HG03103 (cell line): ENCODE data around the gene SH3RF3.

ENCODE experiments used
- ATAC-seq: cut with Tn5 transposase; IDR thresholded peaks from one replicate; pipeline ENCODE4 v1.9.1; 2021; ENCODE audit warnings: low read depth; ENCODE audit not compliant: unreplicated experiment

The SH3RF3 gene

DNA sequence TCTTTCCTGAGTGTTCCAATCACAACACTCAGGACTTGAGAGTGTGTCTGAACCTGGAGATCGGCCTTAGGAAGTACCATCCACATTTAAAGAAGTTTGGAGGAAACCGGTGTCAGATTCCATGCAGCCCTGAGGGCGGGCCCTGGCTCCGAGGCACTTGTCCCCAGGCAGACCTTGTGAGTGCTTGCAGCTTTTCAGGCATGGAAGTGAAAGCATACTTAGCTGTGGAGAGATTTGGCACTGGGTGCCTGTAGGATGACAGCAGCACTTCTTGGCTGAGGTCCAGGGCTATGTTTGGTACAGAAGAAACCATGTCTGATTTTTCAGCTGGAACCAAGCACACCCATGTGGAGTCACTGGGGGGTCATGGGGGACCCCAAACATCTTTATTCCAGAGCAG lies 253.9 kb downstream of the SH3RF3 start:
- ATAC-seq, result no peak

GRCh38 chr2:109383505-109384307 lies 254.7 kb downstream of the SH3RF3 start:
- no peak for ATAC-seq

- no peak for ATAC-seq
Measured at GRCh38 chr2:109384308-109385271, 255.6 kb downstream of the SH3RF3 start.

GRCh38 chr2:109385506-109385905 lies 256.5 kb downstream of the SH3RF3 start:
- no peak for ATAC-seq

DNA sequence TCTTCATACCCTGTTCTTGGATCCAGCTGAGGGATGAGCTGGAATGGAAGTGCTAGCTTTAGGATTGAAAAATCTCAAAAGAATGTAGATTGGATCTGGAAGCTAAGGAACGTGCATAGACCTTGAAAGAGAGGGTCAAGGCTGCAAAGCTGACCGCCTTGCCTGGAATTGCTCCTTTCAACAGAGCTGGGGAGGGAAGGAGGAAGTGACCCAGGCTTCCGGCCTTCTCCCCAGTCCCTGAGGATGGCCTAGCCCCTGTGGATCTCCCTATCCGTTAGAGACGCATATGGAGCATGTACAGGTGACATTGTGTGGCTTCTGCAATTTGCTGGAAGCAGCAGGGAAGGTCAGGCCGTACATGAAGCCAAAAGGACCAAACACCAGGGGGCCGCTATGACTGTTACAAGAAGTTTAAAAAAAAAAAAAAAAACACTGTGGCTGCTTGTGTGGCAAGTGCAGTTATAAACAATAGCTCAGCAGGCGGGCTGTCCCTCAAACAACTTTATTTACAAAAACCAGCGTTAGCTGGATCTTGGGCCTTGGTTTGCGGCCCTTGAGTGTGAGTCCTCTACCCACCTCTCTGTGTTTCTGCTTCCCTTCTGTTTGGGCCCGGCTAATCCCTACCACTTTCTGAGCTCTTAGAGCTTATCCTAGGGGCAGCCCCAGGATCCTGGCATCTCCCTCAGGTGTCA lies 257.1 kb downstream of the SH3RF3 start:
- ATAC-seq, result no peak

DNA sequence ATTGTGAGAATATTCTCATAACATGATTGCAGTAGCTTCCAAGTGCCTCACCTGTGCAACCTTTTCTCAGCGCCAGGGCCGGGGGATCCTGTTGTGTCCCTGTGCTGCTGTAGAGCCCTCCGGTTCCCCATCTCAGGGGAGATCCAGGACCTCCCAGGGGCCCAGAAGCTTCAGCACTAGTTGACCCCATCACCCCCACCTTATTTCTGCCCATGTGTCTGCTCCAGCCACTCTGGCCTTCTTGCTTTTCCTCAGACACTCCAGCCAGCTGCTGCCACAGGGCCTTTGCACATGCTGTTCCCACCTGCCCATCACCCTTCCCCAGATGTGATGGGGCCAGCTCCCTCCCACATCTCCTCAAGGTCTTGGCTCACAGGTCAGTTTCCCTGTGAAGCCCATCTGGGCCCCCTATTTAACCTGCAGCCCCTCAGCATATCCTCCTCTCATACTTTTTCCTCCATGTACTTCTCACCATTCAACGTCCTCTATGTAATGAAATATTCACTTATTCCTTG lies 258.3 kb downstream of the SH3RF3 start:
- ATAC-seq, result no peak

- ATAC-seq, result no peak
Measured at GRCh38 chr2:109387778-109388469, 258.9 kb downstream of the SH3RF3 start.

- no peak for ATAC-seq
Measured at GRCh38 chr2:109391243-109391642, 262.2 kb downstream of the SH3RF3 start.

DNA sequence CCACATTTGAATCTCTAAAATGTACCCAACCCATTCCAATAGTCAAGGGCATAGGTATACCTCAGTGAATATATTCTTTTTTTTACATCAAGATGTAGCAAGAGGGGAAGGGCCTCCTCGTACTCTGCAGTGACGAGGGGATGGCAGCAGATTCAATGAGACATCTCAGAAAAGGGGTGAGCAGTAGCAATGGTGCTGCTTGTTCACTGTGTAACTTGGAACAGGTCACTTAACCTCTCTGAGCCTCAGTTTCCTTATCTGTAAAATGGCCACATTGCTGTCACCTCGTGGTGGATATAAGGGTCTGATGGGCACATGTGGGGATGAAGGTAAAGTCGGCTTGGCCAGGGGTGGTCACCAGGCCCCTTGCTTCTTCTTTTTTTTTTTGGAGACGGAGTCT lies 263.1 kb downstream of the SH3RF3 start:
- no peak for ATAC-seq

DNA sequence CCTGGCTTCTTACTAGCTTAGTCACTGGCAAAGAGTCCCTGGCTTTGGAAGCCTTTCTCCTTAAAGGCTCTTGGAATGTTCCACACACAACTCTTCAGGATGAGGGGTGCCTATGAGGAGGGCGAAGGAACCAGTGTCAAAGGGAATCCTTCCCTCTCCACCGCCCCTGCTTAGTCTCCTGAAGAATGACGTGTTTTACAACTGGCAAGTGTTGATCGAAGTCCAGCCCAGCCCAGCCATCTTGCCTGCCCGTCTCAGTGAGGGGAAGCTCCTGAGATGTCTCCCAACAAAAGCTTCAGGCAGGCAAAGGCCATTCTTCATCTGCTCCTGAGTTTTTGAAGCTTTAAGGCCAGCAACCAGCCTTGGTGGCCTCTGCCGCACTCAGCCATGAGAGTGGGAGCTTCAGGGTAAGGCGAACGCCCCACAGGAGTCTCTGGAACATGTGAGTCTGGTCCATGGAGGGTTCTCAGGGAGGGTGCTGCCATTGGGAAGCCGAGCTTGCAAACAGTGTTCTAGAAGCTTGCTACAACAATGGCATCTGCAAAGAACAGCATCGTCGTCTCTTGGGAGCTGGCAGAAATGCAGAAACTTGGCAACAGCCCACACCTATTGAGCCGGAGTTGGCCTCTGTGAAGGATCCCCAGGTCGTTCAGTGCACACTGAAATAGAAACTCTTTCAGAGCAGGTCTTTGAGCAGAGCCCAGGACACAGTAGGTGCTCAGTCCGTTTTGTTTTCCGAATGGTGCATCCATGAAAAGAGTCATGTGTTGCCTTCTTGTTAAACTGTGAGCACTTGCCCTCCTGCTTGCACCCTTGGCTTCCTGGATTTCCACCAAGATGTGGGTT lies 264.0 kb downstream of the SH3RF3 start:
- no peak for ATAC-seq

- ATAC-seq, result no peak
Measured at GRCh38 chr2:109393662-109393972, 264.6 kb downstream of the SH3RF3 start.

DNA sequence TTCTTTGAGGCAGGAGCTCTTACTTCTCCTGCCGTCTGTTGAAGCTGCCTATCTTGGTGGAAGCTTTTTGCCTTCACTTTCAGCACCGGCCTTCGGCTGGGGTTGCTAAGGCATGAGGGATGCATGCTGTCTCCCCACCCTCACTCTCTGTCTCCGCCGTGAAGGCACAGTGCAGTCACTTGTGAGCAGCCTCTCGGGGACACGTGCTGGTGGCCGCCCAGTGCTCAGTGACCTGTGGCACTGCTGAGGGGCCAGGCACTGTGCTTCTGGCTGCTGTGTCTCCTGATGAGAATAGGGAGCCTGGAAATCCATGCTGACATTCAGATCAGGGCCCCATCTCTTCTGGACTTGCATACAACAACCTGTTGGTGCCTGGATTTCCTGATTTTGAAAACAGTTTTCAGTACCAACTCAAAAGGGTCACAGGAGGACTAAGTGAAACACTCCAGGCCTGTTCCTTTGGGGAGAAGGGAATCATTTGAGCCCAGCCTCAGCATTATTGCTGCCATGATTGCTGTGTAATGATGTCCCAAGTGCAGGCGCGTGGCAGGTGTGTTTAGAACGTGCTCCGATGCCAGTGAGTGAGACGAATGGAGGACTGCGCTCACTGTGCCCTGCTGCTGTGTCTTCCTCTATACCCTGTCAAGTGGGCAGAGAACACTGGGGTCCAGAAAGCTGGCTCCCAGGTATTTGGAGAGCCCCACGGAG lies 266.6 kb downstream of the SH3RF3 start:
- ATAC-seq, result no peak

GRCh38 chr2:109396202-109397180 lies 267.5 kb downstream of the SH3RF3 start:
- ATAC-seq, result no peak

DNA sequence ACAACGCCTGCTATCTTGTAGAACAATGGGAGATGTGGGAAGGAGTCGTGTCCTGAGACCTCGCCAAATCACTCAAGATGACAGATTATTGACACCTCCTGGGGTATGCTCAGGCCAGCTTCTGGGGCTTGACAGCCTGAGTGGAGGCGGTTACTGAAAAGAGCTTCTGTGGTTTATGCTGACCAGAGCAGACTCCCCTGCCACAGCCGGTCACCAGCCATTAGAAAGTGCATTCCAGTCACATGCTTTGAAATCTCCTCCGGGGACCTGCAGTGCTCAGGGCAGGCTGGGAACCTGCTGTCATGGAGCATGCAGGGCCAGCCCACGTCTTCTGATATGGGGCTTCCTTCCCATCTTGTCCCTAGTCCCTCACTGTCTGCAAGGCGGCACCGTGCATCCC lies 268.9 kb downstream of the SH3RF3 start:
- no peak for ATAC-seq

DNA sequence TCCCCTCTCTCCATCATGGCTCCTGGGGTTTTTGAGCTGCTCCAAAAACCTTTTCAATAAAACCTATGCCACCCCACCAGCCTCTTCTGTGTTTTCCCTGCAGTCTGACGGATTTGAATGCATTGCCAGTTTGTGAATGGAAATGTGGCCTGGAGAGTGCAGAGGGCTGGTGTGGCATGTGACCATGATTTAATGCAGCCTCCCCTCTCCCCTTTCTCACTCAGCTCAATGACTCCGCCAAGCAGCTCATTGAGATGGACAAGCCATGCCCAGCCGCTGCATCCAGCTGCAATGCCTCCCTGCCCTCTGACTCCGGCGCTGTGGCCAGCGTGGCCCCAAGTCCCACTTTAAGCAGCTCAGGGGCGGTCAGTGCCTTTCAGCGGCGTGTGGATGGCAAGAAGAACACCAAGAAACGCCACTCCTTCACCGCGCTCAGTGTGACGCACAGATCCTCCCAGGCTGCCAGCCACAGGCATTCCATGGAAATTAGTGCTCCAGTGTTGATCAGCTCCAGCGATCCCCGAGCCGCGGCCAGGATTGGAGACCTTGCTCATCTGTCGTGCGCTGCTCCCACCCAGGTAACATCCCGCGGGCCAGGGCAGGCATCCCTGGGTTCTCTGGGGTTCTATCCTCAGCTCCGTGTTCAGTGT lies 269.5 kb downstream of the SH3RF3 start:
- ATAC-seq, result no peak

- ATAC-seq, result no peak
Measured at GRCh38 chr2:109399066-109399465, 270.1 kb downstream of the SH3RF3 start.

DNA sequence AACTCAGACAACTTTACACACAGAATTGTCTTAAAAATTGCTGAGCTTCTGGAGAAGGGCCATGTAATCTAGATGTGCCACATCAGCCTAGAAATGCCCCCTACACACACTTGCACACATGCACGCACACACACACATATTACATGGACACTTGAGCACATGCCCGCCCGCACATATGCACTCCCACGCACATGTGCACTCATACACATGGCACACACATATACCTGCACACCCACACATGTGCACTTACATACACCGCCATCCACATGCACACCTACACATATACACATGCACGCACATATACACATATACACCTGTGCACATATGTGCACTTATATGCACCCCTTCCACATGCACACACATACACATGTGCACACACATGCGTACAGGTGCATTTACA lies 271.1 kb downstream of the SH3RF3 start:
- ATAC-seq, result no peak
